Activated T-helper 1 cell treated with anti-CD3 and anti-CD28 coated beads, Interleukin-12 subunit alpha, Interleukin-12 subunit beta, Interleukin-2, Interleukin-4 antibody, amounts not matched to agents 30 ng/mL and 10 ng/mL and 1 ng/mL, durations not matched to agents 14 hours and 24 hours and 36 hours (primary cell): Measurements from ENCODE around the gene CAGE1. TPM values are rescaled to one million over a fixed set of nuclear protein-coding genes. Genes with fewer than 3 reads are reported as not detected.
"Not testable (repeated sequence)": the region's sequence is repeated elsewhere in the genome, so short reads cannot be mapped to it uniquely, and the experiment has no call there.

ENCODE experiments used
- DNase-seq: peaks from one replicate; pipeline ENCODE4 v3.0.0; 2021; ENCODE audit warnings: low spot score
- H3K27ac Mint-ChIP-seq: one replicate; pipeline ENCODE4 v1.8.0; 2021; ENCODE audit warnings: mild to moderate bottlenecking, mixed read lengths
- H3K27me3 Mint-ChIP-seq: one replicate; pipeline ENCODE4 v1.8.0; 2022; ENCODE audit warnings: mild to moderate bottlenecking, moderate library complexity, mixed read lengths; ENCODE audit not compliant: insufficient read depth
- H3K36me3 Mint-ChIP-seq: one replicate; pipeline ENCODE4 v1.8.0; 2021; ENCODE audit warnings: low read depth, mixed read lengths
- H3K4me1 Mint-ChIP-seq: one replicate; pipeline ENCODE4 v1.8.0; 2021; ENCODE audit warnings: low read depth, mixed read lengths
- H3K4me3 Mint-ChIP-seq: one replicate; pipeline ENCODE4 v1.8.0; 2021; ENCODE audit warnings: mild to moderate bottlenecking, moderate library complexity, mixed read lengths
- H3K9me3 Mint-ChIP-seq: one replicate; pipeline ENCODE4 v1.8.0; 2021; ENCODE audit warnings: mixed read lengths
- intact Hi-C: fragments of 100-400 bp; cut with micrococcal nuclease; formaldehyde crosslinking; loops from one replicate; pipeline ENCODE4 v1.15.1; 2024
- total RNA-seq: library from RNA; stranded (reverse); gene quantifications from 2 replicates; pipeline ENCODE4 v1.2.3, GENCODE V29; 2022

CAGE1 gene
- total RNA-seq, 1 donor from 2014 or later = 0.13 TPM

DNA sequence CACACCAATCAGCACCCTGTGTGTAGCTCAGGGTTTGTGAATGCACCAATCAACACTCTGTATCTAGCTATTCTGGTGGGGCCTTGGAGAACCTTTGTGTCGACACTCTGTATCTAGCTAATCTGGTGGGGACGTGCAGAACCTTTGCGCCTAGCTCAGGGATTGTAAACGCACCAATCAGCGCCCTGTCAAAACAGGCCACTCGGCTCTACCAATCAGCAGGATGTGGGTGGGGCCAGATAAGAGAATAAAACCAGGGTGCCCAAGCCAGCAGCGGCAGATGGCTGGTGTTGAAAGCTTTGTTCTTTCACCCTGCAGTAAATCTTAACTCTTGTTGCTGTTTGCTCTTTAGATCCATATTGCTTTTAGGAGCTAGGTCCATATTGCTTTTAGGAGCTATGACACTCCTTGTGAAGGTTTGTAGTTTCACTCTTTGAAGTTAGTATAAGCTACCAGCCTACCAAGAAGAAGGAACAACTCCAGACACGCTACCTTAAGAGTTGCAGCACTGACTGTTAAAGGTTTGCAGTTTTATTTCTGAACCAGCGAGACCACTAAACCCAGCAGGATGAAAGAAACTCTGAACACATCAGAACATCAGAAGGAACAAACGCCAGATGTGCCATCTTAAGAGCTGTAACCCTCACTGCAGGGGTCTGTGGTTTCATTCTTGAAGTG is 44.6 kb downstream of the CAGE1 start:
- H3K36me3 Mint-ChIP-seq, intact Hi-C loops, H3K4me1 Mint-ChIP-seq, H3K9me3 Mint-ChIP-seq, H3K4me3 Mint-ChIP-seq, DNase-seq, H3K27ac Mint-ChIP-seq: not testable (repeated sequence)
- peaks cover 22% of the 10 kb centered on the region for H3K27me3 Mint-ChIP-seq

DNA sequence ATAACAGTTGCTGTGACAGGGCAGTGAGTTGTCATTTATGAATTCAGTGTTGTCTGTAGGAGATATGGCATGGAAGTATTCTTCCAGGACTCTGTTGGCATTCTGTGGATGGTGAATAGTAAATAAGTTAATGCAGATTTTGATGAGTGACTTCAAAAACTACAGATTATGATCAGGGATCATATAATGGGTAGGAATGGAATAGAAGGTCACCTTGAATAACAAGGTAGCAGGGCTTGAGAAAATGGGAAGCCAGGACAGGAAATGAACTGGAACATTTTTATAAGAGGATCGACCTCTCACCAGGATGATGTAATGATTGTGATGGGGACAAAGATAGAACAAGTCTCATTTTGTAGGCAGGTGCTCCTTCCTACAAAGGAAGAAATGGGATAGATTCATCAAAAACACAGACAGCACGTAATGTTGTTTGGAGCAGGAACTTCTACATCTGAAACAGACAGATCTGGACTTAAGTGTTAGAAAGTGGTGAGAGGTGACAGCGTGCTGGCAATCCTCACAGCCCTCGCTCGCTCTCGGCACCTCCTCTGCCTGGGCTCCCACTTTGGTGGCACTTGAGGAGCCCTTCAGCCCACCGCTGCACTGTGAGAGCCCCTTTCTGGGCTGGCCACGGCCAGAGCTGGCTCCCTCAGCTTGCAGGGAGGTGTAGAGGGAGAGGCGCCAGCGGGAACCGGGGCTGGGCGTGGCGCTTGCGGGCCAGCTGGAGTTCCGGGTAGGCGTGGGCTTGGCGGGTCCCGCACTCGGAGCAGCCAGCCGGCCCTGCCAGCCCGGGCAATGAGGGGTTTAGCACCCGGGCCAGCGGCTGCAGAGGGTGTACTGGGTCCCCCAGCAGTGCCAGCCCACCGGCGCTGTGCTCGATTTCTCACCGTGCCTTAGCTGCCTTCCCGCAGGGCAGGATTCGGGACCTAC is 45.7 kb downstream of the CAGE1 start:
- Mint-ChIP-seq H3K27ac (no peak overlapping the region), H3K9me3 (no peaks in the 10 kb centered on the region), H3K4me1 (peaks cover 6% of the 10 kb centered on the region), H3K27me3 (peaks cover 23% of the 10 kb centered on the region), H3K4me3 (no peak overlapping the region), H3K36me3 (no peaks in the 10 kb centered on the region)
- intact Hi-C loops = no loop called here
- DNase-seq = no peak

DNA sequence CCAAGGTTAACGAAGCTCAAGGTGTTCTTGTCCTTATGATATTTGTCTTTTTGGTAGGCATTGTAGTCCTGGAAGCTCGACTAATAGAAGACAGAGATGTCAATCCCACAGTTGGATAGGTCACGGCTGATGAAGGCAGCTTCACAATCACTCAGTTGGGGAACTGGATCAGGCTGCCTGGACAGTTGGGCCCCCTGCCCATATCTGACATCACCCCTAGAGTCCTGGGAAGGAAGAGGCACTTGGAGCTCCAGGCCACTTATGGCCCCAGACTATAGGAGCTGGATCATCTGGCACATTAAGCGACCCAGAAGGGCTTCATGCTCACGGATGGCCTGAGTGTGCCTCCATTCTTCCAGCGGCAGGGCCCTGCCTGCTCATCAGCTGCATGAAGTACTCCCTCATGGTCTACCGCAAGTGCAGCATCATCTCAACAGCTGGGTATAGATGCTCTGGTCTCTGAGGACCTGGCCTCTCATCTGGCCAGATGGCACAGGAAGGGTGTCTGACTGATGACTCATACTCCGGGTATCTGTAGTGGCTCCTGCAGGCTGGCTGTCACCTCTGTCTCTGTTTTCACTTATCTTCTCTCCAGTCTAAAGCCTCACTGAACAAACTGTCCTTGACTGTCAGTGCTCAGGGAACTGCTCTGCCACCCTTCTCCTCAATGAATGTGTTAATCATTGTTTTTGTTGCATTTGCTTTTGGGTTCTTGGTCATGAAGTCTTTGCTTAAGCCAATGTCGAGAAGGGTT is 47.4 kb downstream of the CAGE1 start:
- DNase-seq = no peak
- Mint-ChIP-seq H3K9me3 (no peaks in the 10 kb centered on the region), H3K27ac (no peak overlapping the region), H3K36me3 (no peaks in the 10 kb centered on the region), H3K27me3 (peaks cover 31% of the 10 kb centered on the region), H3K4me1 (peaks cover 6% of the 10 kb centered on the region), H3K4me3 (no peak overlapping the region)
- intact Hi-C loops = no loop called here

DNA sequence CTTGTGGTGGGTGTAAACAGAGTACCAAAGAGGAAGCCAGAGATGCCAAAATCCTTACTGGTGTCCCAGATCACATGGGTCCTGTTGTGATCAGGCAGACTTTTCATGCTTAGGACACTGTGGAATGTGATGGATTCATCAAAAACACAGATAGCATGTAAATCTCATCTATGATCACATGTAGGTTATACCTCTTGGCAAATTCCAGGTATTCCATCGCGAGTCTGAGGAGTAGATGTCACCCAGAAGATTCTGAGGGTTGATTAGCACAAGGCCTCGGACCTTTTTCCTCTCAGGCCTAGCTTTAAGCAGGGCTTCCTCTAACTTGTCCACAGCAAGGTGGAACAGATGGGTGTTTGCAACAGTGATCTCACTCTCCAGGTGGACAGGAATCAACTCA is 48.3 kb downstream of the CAGE1 start:
- no peak overlapping the region for H3K27ac Mint-ChIP-seq
- no peaks in the 10 kb centered on the region for H3K9me3 Mint-ChIP-seq
- H3K4me3 Mint-ChIP-seq = no peak overlapping the region
- peaks cover 38% of the 10 kb centered on the region for H3K27me3 Mint-ChIP-seq
- intact Hi-C loops = no loop called here
- peaks cover 6% of the 10 kb centered on the region for H3K4me1 Mint-ChIP-seq
- H3K36me3 Mint-ChIP-seq = no peaks in the 10 kb centered on the region
- no peak for DNase-seq

DNA sequence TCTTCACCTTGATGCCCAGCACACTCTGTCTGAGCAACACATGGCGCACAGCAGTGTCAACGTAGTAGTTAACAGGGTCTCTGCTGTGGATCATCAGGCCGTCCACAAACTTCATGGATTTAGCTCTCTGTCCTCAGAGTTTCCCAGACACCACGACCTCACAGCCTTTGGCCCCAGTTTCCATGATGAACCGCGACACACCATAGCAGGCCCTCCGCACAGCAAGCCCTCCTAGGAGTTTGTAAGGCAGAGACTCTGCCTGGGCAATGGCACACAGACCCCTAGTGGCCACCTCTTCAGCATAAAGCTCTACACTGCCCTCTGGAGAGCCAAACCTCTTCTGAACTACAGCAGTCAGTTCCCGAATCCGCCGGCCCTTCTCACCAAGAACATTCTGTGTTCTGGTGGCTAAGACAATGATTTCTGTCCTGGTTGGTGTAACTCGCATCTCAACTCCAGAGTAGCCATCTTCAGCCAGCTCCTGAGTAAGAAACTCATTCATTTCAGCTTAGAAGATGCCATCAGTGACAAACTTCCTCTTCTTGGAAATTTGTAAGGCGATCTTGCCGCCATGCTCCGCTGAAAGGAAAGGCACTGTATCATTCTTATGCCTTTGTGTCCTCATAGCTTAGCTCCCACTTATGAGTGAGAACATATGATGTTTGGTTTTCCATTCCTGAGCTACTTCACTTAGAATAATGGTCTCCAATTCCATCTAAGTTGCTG is 50.4 kb downstream of the CAGE1 start:
- intact Hi-C loops = loop anchor here (1.0 kb wide), 1 partner anchor 63 kb away; no protein-coding TSS in a partner anchor
- not testable (repeated sequence) for H3K36me3 Mint-ChIP-seq, H3K4me1 Mint-ChIP-seq, DNase-seq, H3K27ac Mint-ChIP-seq, H3K9me3 Mint-ChIP-seq, H3K4me3 Mint-ChIP-seq
- H3K27me3 Mint-ChIP-seq = peaks cover 43% of the 10 kb centered on the region

DNA sequence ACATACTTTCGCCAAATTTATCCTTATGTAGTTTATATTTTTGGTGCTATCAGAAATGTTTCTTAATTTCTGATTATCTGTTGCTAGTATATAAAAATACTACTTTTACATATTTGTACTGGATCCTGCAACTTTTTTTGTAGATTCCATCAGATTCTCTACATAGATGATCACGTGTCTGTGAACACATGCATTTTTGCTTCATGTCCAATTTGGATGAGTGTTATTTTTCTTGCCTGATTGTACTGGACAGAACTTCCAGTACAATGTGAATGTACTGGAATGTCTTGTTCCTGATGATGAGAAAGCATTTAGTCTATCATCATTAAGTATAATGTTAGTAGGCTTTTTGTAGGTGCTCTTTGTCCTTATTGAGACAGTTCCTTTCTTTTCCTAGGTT is 51.5 kb downstream of the CAGE1 start:
- Mint-ChIP-seq H3K9me3 (no peaks in the 10 kb centered on the region), H3K27me3 (peaks cover 40% of the 10 kb centered on the region), H3K4me1 (no peaks in the 10 kb centered on the region), H3K36me3 (no peaks in the 10 kb centered on the region), H3K27ac (no peak overlapping the region), H3K4me3 (no peak overlapping the region)
- no peak for DNase-seq
- intact Hi-C loops = no loop called here

DNA sequence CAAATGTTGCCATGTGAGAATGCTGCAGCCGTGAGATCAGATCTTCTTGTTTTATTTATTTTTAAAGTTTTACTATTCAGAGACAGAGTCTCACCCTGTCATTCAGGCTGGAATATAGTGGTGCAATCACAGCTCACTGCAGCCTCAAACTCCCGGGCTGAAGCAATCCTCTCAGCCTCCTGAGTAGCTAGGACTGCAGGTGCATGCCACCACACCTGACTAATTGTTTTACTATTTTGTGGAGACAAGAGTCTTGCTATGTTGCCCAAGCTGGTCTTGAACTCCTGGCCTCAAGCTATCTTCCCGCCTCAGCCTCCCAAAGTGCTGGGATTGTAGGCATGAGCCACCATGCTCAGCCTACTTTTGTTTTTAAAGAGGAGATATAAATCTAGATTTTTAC is 54.0 kb downstream of the CAGE1 start:
- H3K9me3 Mint-ChIP-seq = no peaks in the 10 kb centered on the region
- no peaks in the 10 kb centered on the region for H3K4me1 Mint-ChIP-seq
- no peak overlapping the region for H3K27ac Mint-ChIP-seq
- intact Hi-C loops = no loop called here
- peaks cover 38% of the 10 kb centered on the region for H3K27me3 Mint-ChIP-seq
- no peaks in the 10 kb centered on the region for H3K36me3 Mint-ChIP-seq
- DNase-seq = no peak
- no peak overlapping the region for H3K4me3 Mint-ChIP-seq

DNA sequence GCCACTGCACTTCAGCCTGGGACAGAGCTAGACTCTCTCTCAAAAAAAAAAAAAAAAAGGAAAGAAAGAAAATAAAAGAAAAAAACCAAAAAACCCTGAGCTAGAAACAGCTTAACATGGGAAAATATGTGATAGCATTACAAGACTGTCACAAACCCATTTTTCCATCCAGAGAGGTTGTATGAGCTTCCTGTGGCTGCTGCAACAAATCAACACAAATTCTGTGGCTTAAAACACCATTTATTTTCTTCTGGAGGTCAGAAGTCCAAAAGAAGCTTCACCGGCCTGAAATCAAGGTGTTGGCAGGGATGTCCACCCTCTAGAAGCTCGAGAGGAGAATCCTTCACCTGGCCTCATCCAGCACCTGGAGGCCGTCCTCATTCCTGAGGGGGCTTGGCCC is 54.9 kb downstream of the CAGE1 start:
- peaks cover 39% of the 10 kb centered on the region for H3K27me3 Mint-ChIP-seq
- no peaks in the 10 kb centered on the region for H3K9me3 Mint-ChIP-seq
- DNase-seq = no peak
- no peak overlapping the region for H3K4me3 Mint-ChIP-seq
- H3K27ac Mint-ChIP-seq = no peak overlapping the region
- H3K36me3 Mint-ChIP-seq = no peaks in the 10 kb centered on the region
- intact Hi-C loops = no loop called here
- H3K4me1 Mint-ChIP-seq = no peaks in the 10 kb centered on the region

DNA sequence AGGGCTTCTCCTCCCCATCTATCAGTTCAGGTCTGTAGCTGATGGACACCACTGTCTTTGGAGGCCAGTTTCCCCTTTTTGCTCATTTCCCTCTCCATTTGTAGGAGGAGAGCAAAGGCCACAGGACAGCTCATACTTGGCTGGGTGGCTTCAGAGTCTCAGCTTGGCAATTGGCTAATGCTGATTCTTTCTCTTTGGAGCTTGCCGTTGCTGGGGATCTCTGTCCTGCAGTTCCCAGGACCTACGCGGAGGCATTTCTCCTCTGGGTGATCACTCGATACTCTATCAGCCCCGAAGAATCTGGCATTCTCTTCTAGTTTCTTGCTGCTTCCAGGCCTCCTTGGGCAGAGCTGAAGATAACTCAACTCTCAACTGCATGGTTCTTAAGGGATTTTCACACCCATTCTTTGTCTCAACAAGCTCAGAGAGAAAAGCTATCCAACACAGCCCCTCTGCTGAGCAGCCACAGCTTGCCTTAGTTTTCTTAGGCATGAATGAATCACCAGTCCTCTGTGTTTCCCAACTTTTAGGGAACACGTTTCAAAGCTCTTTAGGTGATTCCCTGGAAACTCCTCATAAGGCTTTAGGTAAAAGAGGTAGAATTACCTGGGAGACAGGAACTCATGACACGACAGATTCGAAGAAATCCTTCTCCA is 57.3 kb downstream of the CAGE1 start:
- no peak overlapping the region for H3K4me3 Mint-ChIP-seq
- intact Hi-C loops = no loop called here
- no peak overlapping the region for H3K27ac Mint-ChIP-seq
- no peaks in the 10 kb centered on the region for H3K4me1 Mint-ChIP-seq
- H3K9me3 Mint-ChIP-seq = no peaks in the 10 kb centered on the region
- H3K36me3 Mint-ChIP-seq = no peaks in the 10 kb centered on the region
- H3K27me3 Mint-ChIP-seq = peaks cover 22% of the 10 kb centered on the region
- no peak for DNase-seq

DNA sequence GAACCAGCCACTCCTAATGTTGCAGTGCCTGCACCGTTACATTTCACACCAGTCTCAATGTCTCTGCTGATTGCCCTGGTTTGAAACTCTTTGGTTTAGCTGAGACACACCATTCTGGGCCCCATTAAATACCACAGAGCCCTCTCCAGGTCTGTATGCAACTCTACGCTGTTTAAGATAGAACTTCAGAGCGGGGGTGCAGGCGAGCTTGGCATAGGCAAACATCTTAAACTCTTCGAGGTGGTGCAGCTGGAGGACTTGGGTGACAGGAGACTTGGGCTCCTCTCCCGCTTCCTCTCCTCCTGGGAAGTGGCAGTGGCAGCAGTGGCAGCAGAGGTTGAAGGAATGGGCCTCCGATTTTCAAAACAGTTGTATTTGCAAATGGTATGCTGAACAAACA is 58.1 kb downstream of the CAGE1 start:
- Mint-ChIP-seq H3K27me3 (peaks cover 17% of the 10 kb centered on the region), H3K4me3 (no peak overlapping the region), H3K27ac (no peak overlapping the region), H3K36me3 (no peaks in the 10 kb centered on the region), H3K9me3 (no peaks in the 10 kb centered on the region), H3K4me1 (no peaks in the 10 kb centered on the region)
- DNase-seq = no peak
- intact Hi-C loops = no loop called here

DNA sequence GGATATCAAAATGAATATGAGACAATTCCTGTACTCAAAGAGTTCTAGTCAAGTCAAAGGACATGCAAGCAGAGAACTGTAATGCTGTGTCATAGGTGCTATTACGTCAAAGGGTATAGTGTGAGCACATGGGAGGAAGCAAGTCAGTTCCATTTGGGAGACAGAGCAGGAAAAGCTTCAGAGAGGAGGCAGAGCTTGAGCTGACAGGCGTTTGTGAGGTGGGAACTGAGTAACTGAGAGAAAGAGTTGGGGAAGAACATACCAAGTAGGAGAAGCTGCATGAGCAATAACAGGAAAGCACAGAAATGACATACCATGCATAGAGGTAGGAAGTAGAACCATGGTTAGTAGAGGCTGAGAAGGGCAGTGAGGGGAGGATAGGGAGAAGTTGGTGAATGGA is 61.3 kb downstream of the CAGE1 start:
- Mint-ChIP-seq H3K4me3 (no peak overlapping the region), H3K36me3 (no peaks in the 10 kb centered on the region), H3K27me3 (peaks cover 17% of the 10 kb centered on the region), H3K4me1 (peaks cover 5% of the 10 kb centered on the region), H3K27ac (no peak overlapping the region), H3K9me3 (no peaks in the 10 kb centered on the region)
- intact Hi-C loops = no loop called here
- DNase-seq = no peak

DNA sequence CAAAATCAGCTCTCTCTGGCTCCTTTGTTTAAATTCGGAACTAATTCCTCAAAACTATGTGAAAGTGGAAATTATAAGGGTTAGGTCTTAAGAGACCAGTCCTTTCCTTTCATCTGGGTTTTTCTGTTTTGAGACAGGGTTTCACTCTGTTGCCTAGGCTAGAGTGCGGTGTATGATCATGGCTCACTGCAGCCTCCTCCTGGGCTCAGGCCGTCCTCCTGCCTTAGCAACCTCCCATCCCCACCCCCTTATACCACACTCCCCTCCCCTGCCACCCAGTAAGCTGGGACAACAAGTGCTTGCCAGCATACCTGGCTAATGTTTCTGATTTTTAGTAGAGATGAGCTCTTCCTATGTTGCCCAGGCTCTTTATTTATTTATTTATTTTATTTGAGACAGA is 63.8 kb downstream of the CAGE1 start:
- Mint-ChIP-seq H3K36me3 (no peaks in the 10 kb centered on the region), H3K4me3 (no peak overlapping the region), H3K9me3 (no peaks in the 10 kb centered on the region), H3K27me3 (peaks cover 13% of the 10 kb centered on the region), H3K4me1 (peaks cover 5% of the 10 kb centered on the region), H3K27ac (no peak overlapping the region)
- no peak for DNase-seq
- intact Hi-C loops = no loop called here
